Measurements from ENCODE around the gene TCTN1.
"Not testable (repeated sequence)": the region's sequence is repeated elsewhere in the genome, so short reads cannot be mapped to it uniquely, and the experiment has no call there.

TCTN1 gene

GRCh38 chr12:110638796-110639195 is 24.9 kb downstream of the TCTN1 start:
- DNase-seq (ENCODE audit: low read depth in 3 of 3), result no peak

DNA sequence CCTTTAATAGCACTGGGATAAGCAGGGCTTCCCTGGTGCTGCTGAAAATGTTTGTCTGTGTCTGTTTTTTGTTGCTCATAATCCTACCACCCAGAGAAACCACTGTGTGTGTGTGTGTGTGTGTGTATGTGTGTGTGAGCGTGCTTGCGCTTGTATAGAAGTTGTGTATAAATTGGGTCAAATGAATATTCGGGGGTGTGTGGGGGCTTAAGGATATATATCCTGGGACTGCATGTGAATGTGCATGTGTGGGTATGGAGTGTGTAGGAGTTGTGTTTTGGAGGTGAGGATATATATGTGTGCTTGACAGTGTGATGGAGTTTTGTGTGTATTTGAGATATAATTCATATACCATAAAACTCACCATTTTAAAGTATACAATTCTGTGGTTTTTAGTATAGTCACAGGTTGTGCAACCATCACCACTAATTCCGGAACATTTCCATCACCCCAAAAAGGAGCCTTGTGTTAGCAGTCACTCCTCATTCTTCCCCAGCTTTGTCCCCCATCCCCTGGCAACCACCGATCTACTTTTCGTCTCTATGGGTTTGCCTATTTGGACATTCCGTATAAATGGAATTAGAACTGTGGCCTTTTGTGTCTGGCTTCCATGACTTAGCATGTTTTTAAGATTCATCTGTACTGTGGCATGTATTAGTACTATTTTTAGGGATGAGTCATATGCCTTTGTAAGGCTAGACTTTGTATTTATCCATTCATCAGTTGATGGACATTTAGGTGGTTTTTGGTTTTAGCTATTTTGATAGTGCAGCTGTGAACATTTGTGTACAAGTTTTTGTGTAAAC is 25.6 kb downstream of the TCTN1 start:
- no peak for DNase-seq (ENCODE audit: low read depth in 3 of 3)

GRCh38 chr12:110640275-110641025 is 26.5 kb downstream of the TCTN1 start:
- no peak for DNase-seq (ENCODE audit: low read depth in 3 of 3)

GRCh38 chr12:110641521-110641920 is 27.6 kb downstream of the TCTN1 start:
- DNase-seq (ENCODE audit: low read depth in 3 of 3), result no peak

DNA sequence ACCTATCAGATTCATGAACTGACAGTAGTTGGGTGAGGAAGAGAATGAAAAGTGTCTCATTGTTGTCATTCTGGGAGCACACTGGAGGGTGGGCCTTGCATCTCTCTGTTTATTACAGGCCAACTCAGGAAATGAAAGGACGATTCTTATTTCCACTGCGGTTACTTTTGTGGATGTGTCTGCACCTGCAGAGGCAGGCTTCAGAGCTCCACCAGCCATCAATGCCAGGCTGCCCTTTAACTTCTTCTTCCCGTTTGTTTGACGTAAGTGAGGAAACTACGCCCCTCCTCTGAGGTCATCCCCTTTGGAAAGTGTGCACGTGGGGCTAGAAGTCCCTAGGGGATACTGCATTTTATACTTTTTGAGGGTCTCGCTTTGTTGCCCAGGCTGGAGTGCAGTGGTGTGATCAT is 33.7 kb downstream of the TCTN1 start:
- DNase-seq (ENCODE audit: low read depth in 3 of 3), result peak in 1 of 3 experiments; percentile 14

GRCh38 chr12:110649341-110649847 is 35.5 kb downstream of the TCTN1 start:
- DNase-seq (ENCODE audit: low read depth in 3 of 3), result no peak

DNA sequence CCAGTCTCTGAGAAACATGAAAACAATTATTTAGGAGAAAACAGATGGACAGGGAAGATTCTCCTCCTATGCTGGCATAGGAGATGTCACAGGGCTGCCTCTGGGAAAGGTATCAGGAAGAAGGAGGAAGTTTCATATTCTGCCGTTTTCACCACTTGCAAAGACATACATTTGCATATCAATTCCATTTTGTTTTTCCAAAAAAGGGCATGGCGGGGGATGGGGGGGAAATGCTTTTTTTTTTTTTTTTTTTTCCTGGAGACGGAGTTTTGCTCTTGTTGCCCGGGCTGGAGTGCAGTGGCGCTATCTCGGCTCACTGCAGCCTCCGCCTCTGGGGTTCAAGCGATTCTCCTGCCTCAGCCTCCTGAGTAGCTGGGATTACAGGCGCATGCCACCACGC is 40.3 kb downstream of the TCTN1 start:
- not testable (repeated sequence) for DNase-seq (ENCODE audit: low read depth in 3 of 3)

DNA sequence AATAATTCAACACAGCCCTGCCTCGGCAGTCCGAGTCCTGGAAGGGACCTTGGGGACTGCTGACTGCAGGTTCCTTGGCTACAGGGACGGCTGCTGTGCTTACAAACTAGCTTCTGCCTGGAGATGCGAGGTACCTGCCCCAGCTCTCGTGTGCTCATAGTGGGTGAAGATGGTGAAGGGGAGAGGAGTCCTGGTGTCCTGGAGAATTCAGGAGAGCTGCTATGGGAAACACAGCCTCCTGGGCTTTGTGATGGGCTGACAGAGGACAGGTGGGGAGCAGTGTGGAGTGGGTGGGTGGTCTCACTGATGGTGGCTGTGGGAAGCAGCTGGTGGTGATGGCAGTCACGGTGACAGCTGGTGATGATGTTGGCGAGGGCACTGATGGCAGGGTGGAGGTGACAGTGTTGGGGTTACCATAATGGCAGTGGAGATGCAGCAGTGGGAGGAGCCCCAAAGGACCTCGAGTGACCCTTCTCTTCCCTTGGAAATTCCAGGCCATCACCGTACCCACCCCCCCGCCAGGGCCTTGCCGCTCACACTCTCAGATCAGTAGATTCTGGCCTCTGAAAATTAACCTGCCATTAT is 42.2 kb downstream of the TCTN1 start:
- no peak for DNase-seq (ENCODE audit: low read depth in 3 of 3)

- no peak for DNase-seq (ENCODE audit: low read depth in 3 of 3)
Measured at GRCh38 chr12:110657747-110658146, 43.8 kb downstream of the TCTN1 start.

DNA sequence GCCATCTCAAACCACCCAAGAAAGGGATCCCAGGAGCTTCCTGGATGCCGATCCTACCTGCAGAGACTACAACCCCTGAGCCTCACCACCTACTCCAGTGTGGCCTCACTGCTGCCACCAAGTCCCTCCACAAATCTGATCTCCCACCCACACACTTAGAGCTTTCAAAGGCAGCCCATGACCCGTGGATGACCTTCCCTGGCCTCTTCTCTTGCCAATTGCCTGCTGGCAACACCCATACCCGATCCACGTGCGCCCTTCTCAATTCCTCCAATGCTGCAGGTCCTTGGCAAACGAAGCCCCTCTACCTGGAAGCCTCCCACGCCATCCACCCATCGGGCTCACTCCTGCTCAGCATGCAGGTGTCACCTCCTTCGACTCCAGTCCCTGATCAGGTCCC is 44.3 kb downstream of the TCTN1 start:
- DNase-seq (ENCODE audit: low read depth in 3 of 3), result no peak

DNA sequence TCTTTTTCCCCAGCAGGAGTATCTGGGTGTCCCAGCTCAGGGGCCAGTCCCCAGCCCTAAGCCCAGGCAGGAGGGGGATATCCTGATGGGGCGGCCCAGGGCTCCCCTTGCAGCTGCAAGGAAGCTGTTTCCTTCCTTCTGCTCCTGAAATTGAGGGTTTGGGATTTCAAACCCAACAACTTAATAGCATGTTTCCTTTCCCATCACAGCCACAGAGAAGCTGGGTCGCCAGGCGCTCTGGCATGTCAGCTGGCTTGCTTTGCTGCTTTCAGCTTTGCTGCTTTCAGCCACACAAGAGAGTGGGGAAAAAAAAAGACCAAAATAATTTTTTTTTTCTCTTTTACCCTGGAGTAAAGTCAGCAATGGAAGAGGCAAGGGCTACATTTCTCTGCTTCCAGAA is 44.9 kb downstream of the TCTN1 start:
- DNase-seq (ENCODE audit: low read depth in 3 of 3), result no peak

- DNase-seq (ENCODE audit: low read depth in 3 of 3), result peak; percentile 3 to 60 (median 15)
Measured at GRCh38 chr12:110661337-110661972, 47.5 kb downstream of the TCTN1 start.

- no peak for DNase-seq (ENCODE audit: low read depth in 3 of 3)
Measured at GRCh38 chr12:110666892-110667291, 53.0 kb downstream of the TCTN1 start.

DNA sequence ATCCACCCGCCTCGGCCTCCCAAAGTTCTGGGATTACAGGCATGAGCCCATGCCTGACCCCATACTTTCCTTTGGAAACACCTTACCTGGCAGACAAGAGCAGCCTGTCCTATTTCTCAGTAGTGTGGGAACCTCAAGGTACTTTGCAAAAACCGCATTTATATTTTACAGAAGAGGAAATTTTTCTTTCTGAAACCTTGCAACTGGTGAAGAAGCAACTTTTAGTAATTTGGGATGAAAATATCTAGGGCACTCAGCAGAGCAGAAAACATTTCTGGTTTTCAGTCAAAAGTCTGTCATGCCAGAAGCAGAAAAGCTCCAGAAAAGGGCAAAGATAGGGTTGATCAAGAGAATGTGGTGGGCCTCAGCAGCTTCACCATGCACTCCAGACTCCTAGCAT is 53.7 kb downstream of the TCTN1 start:
- no peak for DNase-seq (ENCODE audit: low read depth in 3 of 3)

GRCh38 chr12:110668480-110669192 is 54.7 kb downstream of the TCTN1 start:
- no peak for DNase-seq (ENCODE audit: low read depth in 3 of 3)

DNA sequence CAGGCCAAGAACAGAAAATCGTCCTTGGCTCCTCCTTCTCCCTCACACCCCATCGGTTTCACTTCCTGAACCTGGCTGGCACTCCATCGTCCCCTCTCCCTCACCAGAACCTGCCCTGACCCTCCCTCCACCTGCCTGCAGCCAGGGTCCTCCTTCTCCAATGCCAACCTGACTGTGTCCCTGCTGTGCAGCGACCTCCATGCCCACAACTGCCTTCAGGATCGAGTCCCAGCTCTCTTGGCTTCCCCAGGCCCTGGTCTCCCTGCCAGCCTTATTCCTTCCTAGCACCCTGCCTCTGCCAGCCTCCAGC is 55.2 kb downstream of the TCTN1 start:
- no peak for DNase-seq (ENCODE audit: low read depth in 3 of 3)

DNA sequence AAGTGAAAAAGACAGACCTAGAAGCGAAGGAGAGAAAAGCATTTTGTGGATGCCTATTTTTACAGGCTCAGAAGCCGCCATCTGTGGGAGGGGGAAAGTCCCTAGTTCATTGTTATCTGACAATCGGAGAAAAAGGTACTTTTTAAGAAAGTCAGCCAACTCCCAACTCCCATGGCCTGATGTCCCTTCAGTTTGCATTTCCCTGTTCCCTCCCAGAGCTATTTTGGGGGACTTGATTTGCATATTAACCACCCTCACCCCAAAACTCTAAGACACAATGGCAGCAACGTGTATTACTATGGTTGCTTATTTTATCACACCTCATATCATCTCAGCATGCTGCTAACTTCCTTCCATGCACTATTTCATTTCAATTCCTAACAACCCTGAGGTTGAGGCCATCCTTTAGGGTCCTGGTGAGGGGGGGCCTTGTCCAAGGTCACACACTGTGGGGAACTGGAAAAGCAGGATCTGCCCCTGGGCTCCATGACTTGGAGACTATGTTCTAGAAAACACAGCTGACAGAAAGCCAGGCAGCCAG is 56.3 kb downstream of the TCTN1 start:
- peak in 2 of 3 experiments; percentile 28 to 33 for DNase-seq (ENCODE audit: low read depth in 3 of 3)

- DNase-seq (ENCODE audit: low read depth in 3 of 3), result no peak
Measured at GRCh38 chr12:110676171-110676570, 62.2 kb downstream of the TCTN1 start.

- no peak for DNase-seq (ENCODE audit: low read depth in 3 of 3)
Measured at GRCh38 chr12:110677206-110677911, 63.4 kb downstream of the TCTN1 start.

GRCh38 chr12:110677982-110678381 is 64.1 kb downstream of the TCTN1 start:
- DNase-seq (ENCODE audit: low read depth in 3 of 3), result no peak

GRCh38 chr12:110679201-110679600 is 65.3 kb downstream of the TCTN1 start:
- DNase-seq (ENCODE audit: low read depth in 3 of 3), result no peak

All from stimulated activated CD4-positive, alpha-beta T cell treated with anti-CD3 and anti-CD28 coated beads, TNF-alpha, amount 100 ng/mL, for 24 hours (primary cell).